ENCODE measurements around the gene DOK4.

DNA sequence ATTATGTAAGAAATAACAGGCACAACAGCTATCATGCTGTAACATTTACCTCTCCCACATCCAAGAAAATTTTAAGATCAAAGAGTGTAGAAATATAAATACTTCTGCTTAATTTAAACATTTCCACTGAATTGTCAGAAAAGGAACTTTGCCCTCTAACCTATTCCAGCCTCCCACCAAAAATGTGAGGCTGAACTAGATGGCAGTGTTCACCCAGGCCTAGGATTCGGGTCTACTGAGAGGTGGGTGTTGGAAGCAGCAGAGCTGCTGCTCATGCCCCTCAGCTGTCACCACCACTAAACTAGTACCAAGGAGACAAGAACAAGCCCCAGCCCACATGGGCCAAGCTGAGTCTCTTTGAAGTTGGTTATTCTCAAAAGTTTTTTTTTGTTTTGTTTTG lies 50.5 kb downstream of the DOK4 start:
- TF ChIP-seq, protein P1, sequence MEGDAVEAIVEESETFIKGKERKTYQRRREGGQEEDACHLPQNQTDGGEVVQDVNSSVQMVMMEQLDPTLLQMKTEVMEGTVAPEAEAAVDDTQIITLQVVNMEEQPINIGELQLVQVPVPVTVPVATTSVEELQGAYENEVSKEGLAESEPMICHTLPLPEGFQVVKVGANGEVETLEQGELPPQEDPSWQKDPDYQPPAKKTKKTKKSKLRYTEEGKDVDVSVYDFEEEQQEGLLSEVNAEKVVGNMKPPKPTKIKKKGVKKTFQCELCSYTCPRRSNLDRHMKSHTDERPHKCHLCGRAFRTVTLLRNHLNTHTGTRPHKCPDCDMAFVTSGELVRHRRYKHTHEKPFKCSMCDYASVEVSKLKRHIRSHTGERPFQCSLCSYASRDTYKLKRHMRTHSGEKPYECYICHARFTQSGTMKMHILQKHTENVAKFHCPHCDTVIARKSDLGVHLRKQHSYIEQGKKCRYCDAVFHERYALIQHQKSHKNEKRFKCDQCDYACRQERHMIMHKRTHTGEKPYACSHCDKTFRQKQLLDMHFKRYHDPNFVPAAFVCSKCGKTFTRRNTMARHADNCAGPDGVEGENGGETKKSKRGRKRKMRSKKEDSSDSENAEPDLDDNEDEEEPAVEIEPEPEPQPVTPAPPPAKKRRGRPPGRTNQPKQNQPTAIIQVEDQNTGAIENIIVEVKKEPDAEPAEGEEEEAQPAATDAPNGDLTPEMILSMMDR (IDR thresholded peaks at IDR 0.05 in 4 of 5, conservative IDR thresholded peaks at IDR 0.05 in 1 of 5) = no peak
- no peak for TF ChIP-seq POLR2A (IDR thresholded peaks at IDR 0.05)
